GM18519 (cell line): Measurements from ENCODE around the gene ITGB3BP.
"Not testable (repeated sequence)": the region's sequence is repeated elsewhere in the genome, so short reads cannot be mapped to it uniquely, and the experiment has no call there.

Experiments
- ATAC-seq: cut with Tn5 transposase; IDR thresholded peaks from one replicate; pipeline ENCODE4 v1.9.1; 2021; ENCODE audit warnings: mild to moderate bottlenecking, moderate library complexity; ENCODE audit not compliant: unreplicated experiment, low FRiP score

ITGB3BP gene

DNA sequence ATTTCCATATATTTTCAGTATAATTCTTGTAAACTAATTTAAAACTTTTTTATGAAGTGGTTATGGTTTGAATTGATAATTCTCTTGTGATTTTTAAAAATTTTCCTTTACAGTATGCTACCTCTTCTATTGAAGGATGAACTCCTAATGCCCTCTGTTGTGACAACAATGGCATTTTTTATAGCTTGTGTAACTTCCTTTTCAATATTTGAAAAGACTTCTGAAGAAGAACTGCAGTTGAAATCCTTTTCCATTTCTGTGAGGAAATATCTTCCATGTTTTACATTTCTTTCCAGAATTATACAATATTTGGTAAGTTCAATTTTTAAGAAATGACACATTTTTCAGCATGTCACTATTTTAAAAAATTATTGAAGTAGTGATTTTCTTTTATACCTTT, 94.2 kb downstream of the ITGB3BP start:
- no peak for ATAC-seq

- no peak for ATAC-seq
Measured at GRCh38 chr1:63423649-63424048, 99.4 kb downstream of the ITGB3BP start.

- not testable (repeated sequence) for ATAC-seq
Measured at GRCh38 chr1:63420746-63421145, 102.3 kb downstream of the ITGB3BP start.

DNA sequence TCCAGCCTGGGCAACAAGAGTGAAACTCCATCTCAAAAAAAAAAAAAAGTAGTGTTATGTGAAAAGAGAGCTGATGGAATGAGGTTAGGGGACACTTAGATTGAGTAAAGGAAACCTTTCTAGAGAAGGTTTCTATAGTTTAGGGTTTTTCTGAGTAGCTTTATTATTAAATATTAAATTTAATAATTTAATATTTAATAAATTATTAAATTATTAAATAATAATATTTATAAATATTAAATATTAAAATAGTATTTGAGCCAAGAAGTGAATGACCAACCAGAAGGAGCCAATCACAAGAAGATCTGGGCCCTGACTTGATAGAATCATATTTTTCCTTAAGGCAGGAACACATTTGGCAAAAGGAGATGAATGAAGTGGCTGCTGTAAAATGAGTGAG, 104.9 kb downstream of the ITGB3BP start:
- ATAC-seq = no peak

- ATAC-seq = no peak
Measured at GRCh38 chr1:63414691-63415365, 108.2 kb downstream of the ITGB3BP start.

GRCh38 chr1:63413394-63413793, 109.6 kb downstream of the ITGB3BP start:
- no peak for ATAC-seq

DNA sequence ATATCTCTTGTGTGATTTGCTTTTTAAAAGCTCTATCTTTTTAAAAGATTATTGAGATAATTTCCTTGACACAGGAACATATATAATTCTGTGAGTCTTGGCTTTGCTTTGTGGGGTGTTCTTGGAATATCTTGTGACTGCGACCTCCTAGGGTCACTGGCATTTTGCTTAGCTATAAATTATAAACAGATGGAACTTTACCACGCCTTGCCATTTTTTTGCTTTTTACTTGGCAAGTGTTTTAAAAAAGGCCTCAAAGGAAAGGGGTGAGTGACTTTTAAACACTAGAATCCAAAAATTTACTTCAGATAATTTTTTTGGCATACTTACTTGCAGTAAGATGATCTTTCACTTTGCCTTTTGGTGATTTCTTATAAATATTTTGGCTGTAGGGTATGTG, 112.0 kb downstream of the ITGB3BP start:
- ATAC-seq = no peak

GRCh38 chr1:63408331-63408730, 114.7 kb downstream of the ITGB3BP start:
- no peak for ATAC-seq

- no peak for ATAC-seq
Measured at GRCh38 chr1:63407002-63407401, 116.0 kb downstream of the ITGB3BP start.

GRCh38 chr1:63405987-63406386, 117.0 kb downstream of the ITGB3BP start:
- no peak for ATAC-seq

DNA sequence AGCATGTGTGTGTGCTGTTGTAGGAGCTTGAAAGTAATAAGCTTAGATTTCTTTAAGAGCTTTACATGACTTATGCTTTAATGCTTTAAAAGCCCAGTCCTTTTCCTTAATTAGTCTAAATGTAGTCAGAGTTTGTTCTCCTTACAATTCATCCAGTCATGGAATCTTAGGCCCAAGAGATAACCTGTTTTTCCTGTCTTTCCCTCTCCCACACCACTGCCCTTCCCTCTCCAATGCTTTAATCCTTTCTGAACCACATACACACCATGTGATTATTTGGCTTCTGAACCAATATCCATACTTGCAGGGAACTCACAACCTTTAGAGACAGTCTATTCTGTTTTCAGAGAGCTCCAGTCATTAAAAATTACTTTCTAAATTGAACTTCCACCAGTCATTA, 118.0 kb downstream of the ITGB3BP start:
- ATAC-seq = no peak

- no peak for ATAC-seq
Measured at GRCh38 chr1:63403386-63403785, 119.6 kb downstream of the ITGB3BP start.

DNA sequence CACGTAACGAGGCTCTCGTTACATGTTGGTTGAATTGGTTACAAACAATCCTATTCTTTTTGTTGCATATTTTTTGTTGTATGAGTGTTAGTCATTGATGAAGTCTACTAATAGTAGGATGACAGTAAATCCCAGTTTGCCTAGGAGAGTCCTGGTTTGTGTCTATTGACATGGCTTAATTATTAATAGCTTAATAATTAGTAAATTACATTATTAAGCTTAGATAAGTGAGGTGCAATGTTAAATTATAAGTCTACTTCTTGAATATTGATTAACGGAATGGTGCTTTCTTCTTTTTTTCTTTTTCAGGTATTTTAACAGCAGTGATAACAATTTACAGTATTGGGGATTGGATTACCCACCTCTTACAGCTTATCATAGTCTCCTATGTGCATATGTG, 121.1 kb downstream of the ITGB3BP start:
- ATAC-seq = no peak
